Measurements from ENCODE around the gene UHRF2. TPM values are rescaled to one million over a fixed set of nuclear protein-coding genes. Genes with fewer than 3 reads are reported as not detected.

UHRF2 gene
- total RNA-seq, 2 experiments from 2014 or later = 69.8 to 75.8 TPM

DNA sequence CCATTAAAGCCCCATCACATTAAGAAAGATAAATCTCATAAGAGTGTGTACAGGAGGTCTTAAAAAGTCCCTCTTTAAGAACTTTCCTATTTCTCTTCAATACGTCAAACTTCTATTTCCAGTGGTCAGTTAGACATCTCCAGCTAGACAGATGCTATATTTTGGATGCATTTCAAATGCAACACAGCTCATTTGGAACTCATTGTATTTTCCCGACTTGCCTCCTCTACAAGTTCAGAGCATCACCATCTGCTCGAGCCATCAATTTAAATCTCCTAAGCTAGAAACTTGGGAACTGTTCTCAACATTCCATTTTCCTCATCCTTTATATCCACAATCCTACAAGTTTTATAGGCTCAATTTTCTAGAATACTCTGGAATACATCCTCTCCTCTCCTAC lies 3.2 kb upstream of the UHRF2 start:
- H3K36me3 Mint-ChIP-seq (ENCODE audit: low read depth) = peaks cover 14% of the 10 kb centered on the region
- ChIA-PET POLR2A (no interaction called here), CTCF (no interaction called here)
- H3K4me1 Mint-ChIP-seq = peaks cover 12% of the 10 kb centered on the region
- H3K9me3 Mint-ChIP-seq = no peaks in the 10 kb centered on the region
- H3K4me3 Mint-ChIP-seq = no peak overlapping the region
- no peak for DNase-seq
- H3K27me3 Mint-ChIP-seq = peaks cover 19% of the 10 kb centered on the region
- H3K27ac Mint-ChIP-seq = no peak overlapping the region

DNA sequence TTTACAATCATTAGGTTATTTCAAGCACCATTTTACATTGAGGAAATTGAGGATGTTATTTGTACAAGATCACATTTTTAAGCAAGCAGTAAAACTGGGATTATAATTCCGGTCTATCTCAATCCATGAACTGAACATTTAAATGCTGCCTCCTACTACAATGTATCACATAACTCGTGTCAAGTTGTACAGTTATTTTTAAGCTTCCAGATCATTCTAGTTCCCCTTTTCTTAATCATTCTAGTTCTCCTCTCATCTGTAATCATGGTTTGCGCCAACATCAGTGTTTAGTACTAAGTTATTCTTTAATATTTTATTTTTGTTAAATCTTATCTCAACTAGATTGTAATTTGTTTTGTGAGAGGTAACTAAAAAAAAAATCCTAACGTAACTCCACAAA lies 2.4 kb upstream of the UHRF2 start:
- POLR2A ChIA-PET = no interaction called here

DNA sequence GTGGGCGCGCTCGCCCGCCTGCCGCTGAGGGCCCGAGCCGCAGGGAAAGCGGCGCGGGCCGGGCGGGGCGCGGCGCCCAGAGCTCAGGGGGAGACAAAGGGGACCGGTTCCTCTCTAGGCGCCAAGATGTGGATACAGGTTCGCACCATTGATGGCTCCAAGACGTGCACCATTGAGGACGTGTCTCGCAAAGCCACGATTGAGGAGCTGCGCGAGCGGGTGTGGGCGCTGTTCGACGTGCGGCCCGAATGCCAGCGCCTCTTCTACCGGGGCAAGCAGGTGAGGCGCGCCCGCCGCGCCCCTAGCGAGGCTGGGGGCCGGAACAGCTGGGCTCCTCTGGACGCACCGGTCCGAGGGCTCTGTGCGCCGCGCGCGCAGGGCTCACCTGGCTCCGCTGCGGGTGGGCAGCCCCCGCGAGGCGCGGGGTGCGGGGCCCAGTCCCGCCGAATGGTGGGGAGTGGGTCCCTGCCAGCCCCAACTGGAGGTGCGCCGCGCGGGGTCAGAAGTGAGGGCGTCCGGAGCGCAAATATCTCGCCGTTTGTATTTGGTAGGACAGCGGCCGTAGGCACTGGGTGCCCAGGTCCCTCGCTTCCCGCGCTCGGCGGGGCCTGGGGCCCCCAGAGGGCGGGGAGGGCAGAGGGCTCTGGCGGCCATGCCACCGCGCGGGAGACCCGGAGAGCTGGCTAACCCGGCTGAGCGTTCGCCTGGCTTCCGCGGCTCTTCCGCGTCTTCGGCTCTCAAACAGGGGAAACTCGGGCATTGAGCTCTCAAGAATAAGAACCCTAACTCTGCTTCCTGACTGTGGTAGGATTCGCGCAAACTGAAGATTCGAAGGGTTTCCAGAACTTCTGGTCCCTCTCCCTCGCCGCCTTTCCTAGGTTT lies 607 bp downstream of the UHRF2 start:
- CTCF ChIA-PET = interaction anchor here (0.5 to 3.3 kb wide), 7 partner anchors 10 to 1443 kb away, joined by 3 to 14 read pairs (median 3); partner anchors contain the start of gene RANBP6
- peaks cover 46% of the 10 kb centered on the region for H3K4me1 Mint-ChIP-seq

More for the DNA sequence above, 2.4 kb upstream of the UHRF2 start:
- no peak for DNase-seq
- CTCF ChIA-PET = no interaction called here
- Mint-ChIP-seq H3K27me3 (peaks cover 19% of the 10 kb centered on the region), H3K9me3 (no peaks in the 10 kb centered on the region), H3K4me3 (no peak overlapping the region), H3K4me1 (peaks cover 21% of the 10 kb centered on the region), H3K27ac (no peak overlapping the region), H3K36me3 (ENCODE audit: low read depth) (peaks cover 20% of the 10 kb centered on the region)

DNA sequence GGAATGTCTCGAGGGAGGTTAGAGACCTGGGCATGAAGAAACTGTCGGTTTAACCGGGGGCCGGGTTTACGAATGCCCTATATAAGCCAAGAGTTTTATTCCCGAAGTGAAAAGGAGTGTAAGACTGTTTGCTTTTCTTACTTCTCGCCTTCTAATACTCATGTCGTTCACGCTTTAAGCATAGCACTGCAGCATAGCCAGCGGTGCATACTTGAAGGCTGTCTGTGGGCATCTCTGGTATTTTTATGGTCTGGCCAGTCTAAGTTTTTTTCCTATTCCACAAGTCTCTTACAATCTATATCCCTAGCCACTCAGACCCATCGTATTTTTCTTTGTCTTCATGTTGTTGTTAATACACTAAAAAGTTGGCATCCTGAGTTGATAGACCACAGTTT lies 1.2 kb downstream of the UHRF2 start:
- H3K9me3 Mint-ChIP-seq = peaks cover 2% of the 10 kb centered on the region
- peaks cover 13% of the 10 kb centered on the region for H3K27me3 Mint-ChIP-seq
- peak overlapping the region; percentile 83 for H3K4me3 Mint-ChIP-seq
- ChIA-PET POLR2A (no interaction called here), CTCF (interaction anchor here (0.6 to 3.3 kb wide), 4 partner anchors 9 to 48 kb away, joined by 5 to 14 read pairs (median 6); no protein-coding TSS in a partner anchor)
- peak; percentile 13 for DNase-seq
- H3K27ac Mint-ChIP-seq = peak overlapping the region; percentile 84
- peaks cover 52% of the 10 kb centered on the region for H3K4me1 Mint-ChIP-seq
- H3K36me3 Mint-ChIP-seq (ENCODE audit: low read depth) = peaks cover 40% of the 10 kb centered on the region

More for the DNA sequence above, 607 bp downstream of the UHRF2 start:
- POLR2A ChIA-PET = interaction anchor here (1.0 to 1.3 kb wide), 2 partner anchors 153 to 337 kb away, joined by 3 read pairs; no protein-coding TSS in a partner anchor
- Mint-ChIP-seq H3K27ac (peak overlapping the region; percentile 84), H3K9me3 (peaks cover 2% of the 10 kb centered on the region), H3K4me3 (peak overlapping the region; percentile 83), H3K36me3 (ENCODE audit: low read depth) (peaks cover 35% of the 10 kb centered on the region), H3K27me3 (peaks cover 14% of the 10 kb centered on the region)
- DNase-seq = peak; percentile 38

DNA sequence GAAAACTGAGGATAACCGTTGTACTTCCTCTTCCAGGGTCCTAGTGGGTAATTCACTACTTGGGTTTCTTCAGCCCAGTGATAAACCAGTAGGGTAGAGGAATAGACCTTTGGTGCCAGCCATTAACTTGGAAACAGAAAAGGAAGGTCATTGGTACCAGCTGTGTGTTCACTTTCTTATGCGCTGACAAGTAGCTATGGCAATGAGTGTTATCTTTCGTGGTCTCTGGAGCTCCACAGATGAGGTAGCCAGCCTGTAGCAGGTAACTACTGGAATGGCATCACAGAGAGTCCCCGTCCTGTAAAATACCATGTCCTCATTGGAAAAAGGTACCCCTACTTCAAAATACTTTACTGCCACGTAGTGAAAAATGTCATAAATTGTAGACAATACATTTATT lies 2.3 kb downstream of the UHRF2 start:
- ChIA-PET CTCF (interaction anchor here (1.1 to 3.3 kb wide), 4 partner anchors 8 to 17 kb away, joined by 3 to 14 read pairs (median 4); no protein-coding TSS in a partner anchor), POLR2A (interaction anchor here (0.5 kb wide), 1 partner anchor 151 kb away, joined by 4 read pairs; no protein-coding TSS in a partner anchor)
- Mint-ChIP-seq H3K27ac (peak overlapping the region; percentile 84), H3K4me1 (peaks cover 51% of the 10 kb centered on the region), H3K36me3 (ENCODE audit: low read depth) (peaks cover 41% of the 10 kb centered on the region), H3K27me3 (peaks cover 3% of the 10 kb centered on the region), H3K4me3 (peak overlapping the region; percentile 83), H3K9me3 (peaks cover 2% of the 10 kb centered on the region)
- no peak for DNase-seq

DNA sequence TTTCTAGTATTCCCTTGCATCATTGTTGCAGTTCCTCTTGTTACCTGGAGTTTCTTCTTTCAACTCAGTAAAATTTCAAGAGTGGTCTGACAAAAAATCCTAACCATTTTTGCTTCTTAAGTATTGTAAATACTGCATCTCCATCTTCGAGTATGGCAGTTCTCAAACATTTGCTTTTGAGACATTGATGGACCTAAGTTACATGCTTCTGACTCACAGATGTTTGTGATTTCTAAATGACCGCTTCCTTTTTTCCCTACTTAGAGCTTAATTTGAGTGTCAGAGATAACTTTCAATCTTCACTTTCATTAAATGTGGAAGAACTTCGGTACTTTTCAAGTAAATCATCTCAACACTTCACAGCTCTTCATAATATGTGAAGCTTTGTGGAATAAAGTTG lies 4.2 kb downstream of the UHRF2 start:
- Mint-ChIP-seq H3K9me3 (peaks cover 2% of the 10 kb centered on the region), H3K36me3 (ENCODE audit: low read depth) (peaks cover 46% of the 10 kb centered on the region), H3K4me1 (peaks cover 59% of the 10 kb centered on the region), H3K27me3 (no peaks in the 10 kb centered on the region), H3K4me3 (peak overlapping the region; percentile 8), H3K27ac (peak overlapping the region; percentile 43)
- CTCF ChIA-PET = no interaction called here
- DNase-seq = no peak
- POLR2A ChIA-PET = interaction anchor here (0.6 kb wide), 1 partner anchor 8 kb away, joined by 5 read pairs; no protein-coding TSS in a partner anchor

DNA sequence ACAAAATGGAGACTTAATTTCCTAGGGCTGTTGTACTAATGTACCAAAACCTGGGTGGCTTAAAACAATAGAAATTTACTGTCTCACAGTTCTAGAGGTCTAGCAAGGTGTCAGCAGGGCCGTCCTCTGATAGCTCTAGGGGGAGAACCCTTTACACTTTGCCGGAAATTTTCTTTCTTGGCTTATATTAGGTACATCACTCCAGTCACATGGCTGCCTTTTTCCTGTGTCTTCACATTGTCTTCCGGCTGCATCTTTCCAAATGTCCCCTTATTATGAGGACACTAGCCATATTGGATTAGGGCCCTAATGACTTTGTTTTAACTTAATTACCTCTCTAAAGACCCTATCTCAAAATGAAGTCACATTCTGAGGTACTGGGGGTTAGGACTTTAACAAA lies 5.8 kb downstream of the UHRF2 start:
- H3K27me3 Mint-ChIP-seq = no peaks in the 10 kb centered on the region
- H3K4me1 Mint-ChIP-seq = peaks cover 61% of the 10 kb centered on the region
- peaks cover 2% of the 10 kb centered on the region for H3K9me3 Mint-ChIP-seq
- peaks cover 53% of the 10 kb centered on the region for H3K36me3 Mint-ChIP-seq (ENCODE audit: low read depth)
- POLR2A ChIA-PET = no interaction called here
- DNase-seq = no peak
- CTCF ChIA-PET = interaction anchor here (0.7 to 2.0 kb wide), 3 partner anchors 10 to 421 kb away, joined by 3 to 5 read pairs (median 3); no protein-coding TSS in a partner anchor
- no peak overlapping the region for H3K27ac Mint-ChIP-seq
- no peak overlapping the region for H3K4me3 Mint-ChIP-seq

DNA sequence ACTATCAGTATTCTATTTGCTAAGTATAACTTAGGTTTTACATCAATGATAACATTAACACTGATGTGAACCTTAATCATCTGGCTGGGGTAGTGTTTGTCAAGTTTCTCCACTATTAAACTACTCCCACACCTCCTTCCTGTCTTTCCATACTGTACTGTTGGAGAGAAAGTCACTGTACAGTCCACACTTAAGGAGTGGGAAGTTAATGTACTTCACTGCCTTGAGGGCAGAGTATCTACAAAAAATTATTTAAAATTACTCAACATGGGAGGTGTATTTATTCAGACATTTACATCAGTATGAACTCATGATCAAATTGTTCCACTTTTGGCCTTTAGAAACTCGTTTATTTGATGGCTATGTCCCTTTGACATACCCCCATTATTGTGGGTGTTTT lies 11.9 kb downstream of the UHRF2 start:
- Mint-ChIP-seq H3K36me3 (ENCODE audit: low read depth) (peaks cover 38% of the 10 kb centered on the region), H3K27me3 (no peaks in the 10 kb centered on the region), H3K27ac (no peak overlapping the region), H3K4me1 (peaks cover 54% of the 10 kb centered on the region), H3K4me3 (no peak overlapping the region), H3K9me3 (no peaks in the 10 kb centered on the region)
- ChIA-PET CTCF (no interaction called here), POLR2A (no interaction called here)
- no peak for DNase-seq

DNA sequence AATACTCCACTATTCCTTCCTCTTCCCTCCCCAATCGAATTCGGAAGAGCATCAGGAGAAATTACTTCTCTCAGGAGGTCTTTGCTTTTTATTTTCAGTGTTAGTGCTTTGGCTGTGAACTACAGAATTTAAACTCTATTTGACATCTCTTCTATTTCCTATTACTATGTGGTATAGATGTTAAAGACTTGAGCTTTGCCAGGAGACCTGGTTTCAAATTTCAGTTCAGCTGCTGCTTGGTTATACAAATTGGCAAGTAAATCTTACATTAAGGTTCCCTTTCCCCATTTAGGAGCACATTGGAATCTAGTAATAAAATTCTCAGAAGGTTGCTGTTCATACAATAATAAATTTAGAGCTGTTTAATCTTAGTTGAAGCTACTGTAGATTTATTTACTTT lies 13.1 kb downstream of the UHRF2 start:
- no peak overlapping the region for H3K4me3 Mint-ChIP-seq
- DNase-seq = no peak
- H3K4me1 Mint-ChIP-seq = peaks cover 58% of the 10 kb centered on the region
- H3K9me3 Mint-ChIP-seq = no peaks in the 10 kb centered on the region
- H3K27me3 Mint-ChIP-seq = no peaks in the 10 kb centered on the region
- H3K27ac Mint-ChIP-seq = no peak overlapping the region
- ChIA-PET POLR2A (no interaction called here), CTCF (interaction anchor here (0.7 to 1.8 kb wide), 3 partner anchors 13 to 86 kb away, joined by 3 to 7 read pairs (median 3); partner anchors contain the start of gene UHRF2)
- H3K36me3 Mint-ChIP-seq (ENCODE audit: low read depth) = peaks cover 41% of the 10 kb centered on the region

DNA sequence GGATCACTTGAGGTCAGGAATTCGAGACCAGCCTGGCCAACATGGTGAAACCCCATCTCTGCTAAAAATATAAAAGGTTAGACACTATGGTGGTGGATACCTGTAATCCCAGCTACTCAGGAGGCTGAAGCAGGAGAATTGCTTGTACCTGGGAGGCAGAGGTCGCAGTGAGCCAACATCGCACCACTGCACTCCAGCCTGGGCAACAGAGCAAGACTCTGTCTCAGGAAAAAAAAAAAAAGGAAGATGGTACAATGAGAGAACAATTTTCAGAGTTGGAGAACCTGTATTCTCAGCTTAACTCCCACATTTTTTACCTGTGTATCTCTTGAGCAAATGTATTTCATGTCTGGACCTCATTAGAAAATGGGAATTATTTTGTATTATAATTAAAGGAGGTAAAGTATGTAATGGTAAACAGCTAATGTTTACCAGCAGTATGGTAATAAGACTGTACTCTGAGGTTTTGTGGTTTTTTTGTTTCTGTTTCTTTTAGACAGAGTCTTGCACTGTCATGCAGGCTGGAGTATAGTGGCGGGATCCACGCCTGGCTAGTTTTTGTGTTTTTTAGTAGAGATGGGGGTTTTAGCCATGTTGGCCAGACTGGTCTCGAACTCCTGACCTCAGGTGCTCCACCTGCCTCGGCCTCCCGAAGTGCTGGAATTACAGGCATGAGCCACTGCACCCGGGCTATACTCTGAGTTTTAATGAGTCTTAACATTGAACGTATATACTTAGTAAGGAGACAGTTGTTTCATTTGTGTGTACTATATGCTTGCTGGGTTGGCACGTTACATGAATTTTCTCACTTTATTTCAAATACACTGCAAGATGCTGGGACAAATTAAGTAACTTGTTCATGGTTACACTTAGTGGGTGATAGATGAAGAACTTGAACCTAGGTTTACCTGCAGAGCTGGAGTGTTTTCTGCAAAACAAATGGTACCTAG lies 16.2 kb downstream of the UHRF2 start:
- peak overlapping the region; percentile 81 for H3K27ac Mint-ChIP-seq
- peaks cover 43% of the 10 kb centered on the region for H3K36me3 Mint-ChIP-seq (ENCODE audit: low read depth)
- no peaks in the 10 kb centered on the region for H3K9me3 Mint-ChIP-seq
- H3K4me3 Mint-ChIP-seq = peak overlapping the region; percentile 28
- H3K4me1 Mint-ChIP-seq = peaks cover 71% of the 10 kb centered on the region
- POLR2A ChIA-PET = no interaction called here
- CTCF ChIA-PET = interaction anchor here (0.7 to 1.7 kb wide), 3 partner anchors 10 to 323 kb away, joined by 4 to 6 read pairs (median 5); no protein-coding TSS in a partner anchor
- peak; percentile 41 for DNase-seq
- no peaks in the 10 kb centered on the region for H3K27me3 Mint-ChIP-seq

DNA sequence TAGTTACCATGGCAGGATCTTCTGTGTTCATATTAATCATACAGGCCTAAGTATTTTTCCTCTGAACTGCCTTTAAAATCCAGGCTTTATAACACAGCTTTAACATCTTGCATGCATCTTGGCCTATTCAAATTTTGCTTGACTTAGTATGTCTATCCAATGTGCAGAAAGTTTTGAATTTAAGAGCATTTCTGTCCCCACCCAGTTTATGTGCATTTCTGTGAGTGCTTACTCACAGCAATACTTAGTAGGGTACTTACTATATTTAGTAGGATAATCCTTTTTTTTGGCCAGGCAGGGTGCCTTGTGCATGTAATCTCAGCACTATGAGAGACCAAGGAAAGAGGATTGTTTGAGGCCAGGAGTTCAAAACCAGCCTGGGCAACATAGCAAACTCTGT lies 18.0 kb downstream of the UHRF2 start:
- H3K4me1 Mint-ChIP-seq = peaks cover 61% of the 10 kb centered on the region
- no peak overlapping the region for H3K27ac Mint-ChIP-seq

DNA sequence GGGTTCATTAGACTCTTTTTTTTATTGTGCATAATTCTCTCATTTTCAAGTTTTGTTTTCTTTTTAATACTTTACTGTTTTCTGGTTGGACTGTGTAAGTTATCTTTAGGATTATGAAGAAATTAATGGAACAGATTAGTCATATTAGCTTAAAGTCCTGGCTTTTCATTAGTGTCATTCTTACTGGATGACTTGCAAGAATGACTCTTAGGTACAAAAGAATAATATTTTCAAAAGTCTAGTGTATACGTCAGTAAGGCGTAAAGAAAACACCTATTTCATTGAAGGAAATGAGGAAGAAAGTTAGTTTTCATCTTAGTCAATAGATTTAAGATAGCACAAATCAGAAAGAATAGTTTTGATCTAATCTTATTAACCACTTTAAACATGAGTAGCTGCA lies 20.4 kb downstream of the UHRF2 start:
- H3K36me3 Mint-ChIP-seq (ENCODE audit: low read depth) = peaks cover 44% of the 10 kb centered on the region
- POLR2A ChIA-PET = no interaction called here
- no peak overlapping the region for H3K4me3 Mint-ChIP-seq
- CTCF ChIA-PET = interaction anchor here (1.2 to 1.6 kb wide), 2 partner anchors 9 to 27 kb away, joined by 3 to 4 read pairs; no protein-coding TSS in a partner anchor
- peaks cover 62% of the 10 kb centered on the region for H3K4me1 Mint-ChIP-seq
- no peaks in the 10 kb centered on the region for H3K27me3 Mint-ChIP-seq
- peak overlapping the region; percentile 75 for H3K27ac Mint-ChIP-seq
- DNase-seq = no peak
- H3K9me3 Mint-ChIP-seq = no peaks in the 10 kb centered on the region

More for the DNA sequence above, 18.0 kb downstream of the UHRF2 start:
- Mint-ChIP-seq H3K27me3 (no peaks in the 10 kb centered on the region), H3K36me3 (ENCODE audit: low read depth) (peaks cover 41% of the 10 kb centered on the region), H3K4me3 (no peak overlapping the region), H3K9me3 (no peaks in the 10 kb centered on the region)
- CTCF ChIA-PET = interaction anchor here (1.2 kb wide), 1 partner anchor 19 kb away, joined by 3 read pairs; no protein-coding TSS in a partner anchor
- POLR2A ChIA-PET = interaction anchor here (0.7 kb wide), 1 partner anchor 35 kb away, joined by 5 read pairs; no protein-coding TSS in a partner anchor
- no peak for DNase-seq
